BE2C (cell line): Measurements from ENCODE around the gene KIF23.

Experiments
- DNase-seq: peaks from one replicate; pipeline ENCODE4 v3.0.0-alpha.2; 2020
- H3K27me3 ChIP-seq: fragments of 250-450 bp; sonication (Bioruptor Pico); 2 replicates; pipeline ENCODE4 v1.5.1; 2020; ENCODE audit warnings: mild to moderate bottlenecking
- H3K36me3 ChIP-seq: fragments of 250-450 bp; sonication (Bioruptor Pico); 2 replicates; pipeline ENCODE4 v1.5.1; 2020; ENCODE audit warnings: mild to moderate bottlenecking
- H3K4me1 ChIP-seq: fragments of 250-450 bp; sonication (Bioruptor Pico); 2 replicates; pipeline ENCODE4 v1.5.1; 2020
- H3K4me3 ChIP-seq: 2 replicates; pipeline ENCODE4 v1.5.1; 2011; ENCODE audit warnings: low read depth, low read length
- H3K9me3 ChIP-seq: fragments of 250-450 bp; sonication (Bioruptor Pico); 2 replicates; pipeline ENCODE4 v1.5.1; 2020
- CTCF ChIP-seq: IDR thresholded peaks from 2 replicates; pipeline ENCODE4 v1.5.1; 2012; ENCODE audit warnings: mild to moderate bottlenecking, low read depth, low read length

Gene KIF23

GRCh38 chr15:69491038-69491505, 76.9 kb downstream of the KIF23 start:
- no peaks in the 10 kb centered on the region for H3K9me3 ChIP-seq
- TF ChIP-seq CTCF, result no peak

GRCh38 chr15:69493406-69493805, 79.3 kb downstream of the KIF23 start:
- no peak for DNase-seq

More at GRCh38 chr15:69491038-69491505, 76.9 kb downstream of the KIF23 start:
- Histone ChIP-seq H3K36me3 (no peaks in the 10 kb centered on the region), H3K4me1 (no peaks in the 10 kb centered on the region), H3K4me3 (no peak overlapping the region), H3K27me3 (no peaks in the 10 kb centered on the region)
- DNase-seq, result no peak

GRCh38 chr15:69496001-69496400, 81.9 kb downstream of the KIF23 start:
- H3K36me3 ChIP-seq, result no peaks in the 10 kb centered on the region
- H3K4me3 ChIP-seq, result no peak overlapping the region
- no peaks in the 10 kb centered on the region for H3K9me3 ChIP-seq
- H3K4me1 ChIP-seq, result no peaks in the 10 kb centered on the region
- no peak for TF ChIP-seq CTCF
- DNase-seq, result no peak
- no peaks in the 10 kb centered on the region for H3K27me3 ChIP-seq

More at GRCh38 chr15:69493406-69493805, 79.3 kb downstream of the KIF23 start:
- Histone ChIP-seq H3K4me3 (no peak overlapping the region), H3K27me3 (no peaks in the 10 kb centered on the region), H3K9me3 (no peaks in the 10 kb centered on the region), H3K36me3 (no peaks in the 10 kb centered on the region), H3K4me1 (no peaks in the 10 kb centered on the region)
- no peak for TF ChIP-seq CTCF

GRCh38 chr15:69497076-69497475, 82.9 kb downstream of the KIF23 start:
- no peak for DNase-seq
- H3K36me3 ChIP-seq, result no peaks in the 10 kb centered on the region
- no peak for TF ChIP-seq CTCF

GRCh38 chr15:69497667-69498066, 83.5 kb downstream of the KIF23 start:
- Histone ChIP-seq H3K27me3 (no peaks in the 10 kb centered on the region), H3K9me3 (no peaks in the 10 kb centered on the region), H3K36me3 (no peaks in the 10 kb centered on the region), H3K4me1 (no peaks in the 10 kb centered on the region), H3K4me3 (no peak overlapping the region)
- TF ChIP-seq CTCF, result no peak
- no peak for DNase-seq

More at GRCh38 chr15:69497076-69497475, 82.9 kb downstream of the KIF23 start:
- H3K4me1 ChIP-seq, result no peaks in the 10 kb centered on the region
- H3K4me3 ChIP-seq, result no peak overlapping the region
- no peaks in the 10 kb centered on the region for H3K27me3 ChIP-seq
- H3K9me3 ChIP-seq, result no peaks in the 10 kb centered on the region
